Heart right ventricle (tissue), 16 donors: ENCODE data around the gene IL11RA. TPM values are rescaled to one million over a fixed set of nuclear protein-coding genes. Genes with fewer than 3 reads are reported as not detected.

Experiments
- ATAC-seq, 8 donors: fragments of 200-7000 bp; cut with Tn5 transposase; one replicate each; pipeline ENCODE4 v1.9.1; 2020; ENCODE audit warnings: mild to moderate bottlenecking in 8 of 8, moderate library complexity in 8 of 8, moderate number of reproducible peaks in 1 of 8
- DNase-seq, 2 donors: peaks; one replicate each; pipeline ENCODE4 v3.0.0-alpha.2; 2020
- H3K27ac ChIP-seq, 10 donors: fragments of 200-600 bp; sonication (generic) in 2 of 10; one replicate each; pipeline versions ENCODE4 v1.5.0 to v1.8.0; 2020 to 2022; ENCODE audit warnings: mild to moderate bottlenecking in 3 of 10
- H3K27me3 ChIP-seq, 7 donors: fragments of 200-600 bp; one replicate each; pipeline ENCODE4 v1.8.0; 2021 to 2022; ENCODE audit warnings: mild to moderate bottlenecking in 2 of 7
- H3K36me3 ChIP-seq, 9 donors: fragments of 200-600 bp; sonication (generic) in 1 of 9; one replicate each; pipeline versions ENCODE4 v1.5.0 to v1.8.0; 2020 to 2022; ENCODE audit warnings: mild to moderate bottlenecking in 2 of 9
- H3K4me1 ChIP-seq, 9 donors: fragments of 200-600 bp; sonication (generic) in 1 of 9; one replicate each; pipeline versions ENCODE4 v1.5.0 to v1.8.0; 2020 to 2022; ENCODE audit warnings: mild to moderate bottlenecking in 4 of 9
- H3K4me3 ChIP-seq, 10 donors: fragments of 200-600 bp; sonication (generic) in 2 of 10; one replicate each; pipeline versions ENCODE4 v1.5.0 to v1.8.0; 2020 to 2022; ENCODE audit warnings: mild to moderate bottlenecking in 7 of 10, moderate library complexity in 2 of 10
- H3K9me3 ChIP-seq, 11 donors: fragments of 200-600 bp in 10 of 11; sonication (generic) in 2 of 11; one replicate each; pipeline versions ENCODE4 v1.5.0 to v1.8.0; 2013 to 2022; ENCODE audit warnings: mild to moderate bottlenecking in 2 of 11, control low read depth in 1 of 11, moderate library complexity in 1 of 11
- CTCF ChIP-seq, 9 donors: fragments of 200-600 bp; sonication (generic) in 2 of 9; IDR thresholded peaks; one replicate each; pipeline versions ENCODE4 v1.5.0 to v1.8.0; 2021 to 2022; ENCODE audit warnings: antibody characterized with exemption in 9 of 9, mild to moderate bottlenecking in 5 of 9, moderate library complexity in 1 of 9
- WGBS, 2 donors: extraction: QIAGEN DNeasy Blood & Tissue Kit; methylation state at CpG; one replicate each; pipeline ENCODE4 v1.1.7; 2013; ENCODE audit warnings: inconsistent platforms in 1 of 2; 5-methylcytosine and 5-hydroxymethylcytosine counted together
- intact Hi-C, 10 donors: fragments of 100-400 bp; cut with DNase I; formaldehyde crosslinking; loops; one replicate each; pipeline versions ENCODE4 v1.11.1 to v1.14.2; 2022
- polyA plus RNA-seq, 2 donors: library from polyadenylated mRNA; stranded (reverse); fragments of 200-250 nt; gene quantifications; one replicate each; pipeline ENCODE4 v1.2.3, GENCODE V29; 2013
- total RNA-seq, 10 donors: library from RNA; stranded (reverse); fragmentation: NEBNext Ultra II Directional in 3 of 10; extraction: Animal tissue kit (Norgen Biotek cat#: 25700) in 3 of 10; gene quantifications; one replicate each; pipeline versions ENCODE4 v1.2.1 to v1.2.4, GENCODE V29; 2021 to 2023
- donor health status: Arrhythmogenic right ventricular cardiomyopathy.
- donor health status: ischemic (EF 13 %, LVEDD 7.1; RV severe dilation, severe dysfunction).
- donor health status: healthy with polysubstance abuse.
- donor health status: DM: no; HTN: yes; CAD: no.
- donor health status: DM: no; HTN: no; CAD: no.
- donor health status: ischemic (EF 25% LVEDD 6.9; RV normal size, moderate dysfunction).
- donor health status: ischemic (EF 25% LVEDD 5.7; RV mildly dilated, moderate dysfunction).
- donor health status: healthy.
- donor health status: DM: yes; HTN: yes; CAD: no.
- donor health status: Ischemic cardiomyopathy.
- donor health status: ischemic (EF 35%, LVEDD 5.7; RV mildly dilated, moderate dysfunction).
- donor health status: nonischemic (EF 11% LVEDD 7.7; RV severe dilation, severe dysfunction).
- donor health status: DM: yes; HTN: yes; CAD: no.
- donor health status: PGD.
- donor health status: ischemic (EF 29% LVEDD 5.4; RV normal size, mild dysfunction).
- donor health status: nonischemic (EF 23%, LVEDD 6.1; RV moderate dilation, normal function).

Gene IL11RA
- total and polyA plus RNA-seq, 12 donors, result 26.9 to 53.7 (median 47.9) TPM

GRCh38 chr9:34630402-34631154 is 21.4 kb upstream of the IL11RA start:
- Histone ChIP-seq H3K9me3 (no peaks in the 10 kb centered on the region), H3K4me1 (peaks cover 4 to 20% (median 8%) of the 10 kb centered on the region in 9 donors), H3K4me3 (no peak overlapping the region), H3K27me3 (peaks cover 23 to 55% (median 45%) of the 10 kb centered on the region in 7 donors), H3K36me3 (peaks cover 0 to 8% (median 0%) of the 10 kb centered on the region in 9 donors), H3K27ac (no peak overlapping the region)
- ATAC-seq (no peak), DNase-seq (no peak)
- WGBS, 2 donors, result 41 to 42% methylated on average over 5 of the region's 5 CpGs
- intact Hi-C loops, result no loop called here
- TF ChIP-seq CTCF (IDR thresholded peaks at IDR 0.05), result no peak

- TF ChIP-seq CTCF (IDR thresholded peaks at IDR 0.05), result no peak
- Histone ChIP-seq H3K27ac (no peak overlapping the region), H3K36me3 (peaks cover 0 to 12% (median 0%) of the 10 kb centered on the region in 9 donors), H3K9me3 (no peaks in the 10 kb centered on the region), H3K27me3 (peaks cover 0 to 29% (median 20%) of the 10 kb centered on the region in 7 donors), H3K4me1 (peaks cover 9 to 40% (median 26%) of the 10 kb centered on the region in 9 donors), H3K4me3 (no peak overlapping the region)
- ATAC-seq (no peak), DNase-seq (no peak)
- intact Hi-C loops, result loop anchor here in 2 of 10 donors (2.0 kb wide), 2 partner anchors 18 to 20 kb away; partner anchors contain the start of gene RPP25L (in 1 of the 2)
- 51 to 53% methylated on average over 5 of the region's 5 CpGs for WGBS, 2 donors
These were observed 18.8 kb upstream of the IL11RA start for GRCh38 chr9:34633166-34633565.

GRCh38 chr9:34633851-34634550 is 18.0 kb upstream of the IL11RA start:
- H3K4me3 ChIP-seq, result no peak overlapping the region
- no peak overlapping the region for H3K27ac ChIP-seq
- H3K36me3 ChIP-seq, result peaks cover 0 to 12% (median 0%) of the 10 kb centered on the region in 9 donors
- intact Hi-C loops, result loop anchor here in 7 of 10 donors (1.0 to 2.0 kb wide), 3 partner anchors 19 to 22 kb away; partner anchors contain the start of gene RPP25L (in 6 of the 7)
- H3K4me1 ChIP-seq, result peaks cover 5 to 42% (median 27%) of the 10 kb centered on the region in 9 donors
- H3K27me3 ChIP-seq, result peaks cover 0 to 21% (median 11%) of the 10 kb centered on the region in 7 donors
- H3K9me3 ChIP-seq, result no peaks in the 10 kb centered on the region
- DNase-seq, result peak; percentile 61 to 64
- peak in 5 of 8 donors; percentile 8 to 36 (median 24) for ATAC-seq
- 20 to 23% methylated on average over 3 of the region's 3 CpGs for WGBS, 2 donors
- TF ChIP-seq CTCF (IDR thresholded peaks at IDR 0.05), result peak; percentile 75 to 91 (median 86)

- no peak for DNase-seq
- Histone ChIP-seq H3K27ac (no peak overlapping the region), H3K9me3 (no peaks in the 10 kb centered on the region), H3K36me3 (peaks cover 0 to 12% (median 0%) of the 10 kb centered on the region in 9 donors), H3K4me3 (no peak overlapping the region), H3K27me3 (peaks cover 0 to 14% (median 5%) of the 10 kb centered on the region in 7 donors), H3K4me1 (peaks cover 5 to 38% (median 27%) of the 10 kb centered on the region in 9 donors)
- WGBS, 2 donors, result 74 to 76% methylated on average over 3 of the region's 3 CpGs
- intact Hi-C loops, result loop anchor here in 5 of 10 donors (1.0 to 2.0 kb wide), 2 partner anchors 22 kb away; partner anchors contain the start of gene RPP25L (in 5 of the 5)
- ATAC-seq, result no peak
- no peak for TF ChIP-seq CTCF (IDR thresholded peaks at IDR 0.05)
These were observed 17.3 kb upstream of the IL11RA start for GRCh38 chr9:34634551-34635248.
